Measurements from ENCODE around the gene FABP3. TPM values are rescaled to one million over a fixed set of nuclear protein-coding genes. Genes with fewer than 3 reads are reported as not detected.

Gene FABP3
- 0.68 TPM in 1 of 2 replicates, not detected in the other for total RNA-seq (2014; rRNA removed; shearing (Covaris generic))

DNA sequence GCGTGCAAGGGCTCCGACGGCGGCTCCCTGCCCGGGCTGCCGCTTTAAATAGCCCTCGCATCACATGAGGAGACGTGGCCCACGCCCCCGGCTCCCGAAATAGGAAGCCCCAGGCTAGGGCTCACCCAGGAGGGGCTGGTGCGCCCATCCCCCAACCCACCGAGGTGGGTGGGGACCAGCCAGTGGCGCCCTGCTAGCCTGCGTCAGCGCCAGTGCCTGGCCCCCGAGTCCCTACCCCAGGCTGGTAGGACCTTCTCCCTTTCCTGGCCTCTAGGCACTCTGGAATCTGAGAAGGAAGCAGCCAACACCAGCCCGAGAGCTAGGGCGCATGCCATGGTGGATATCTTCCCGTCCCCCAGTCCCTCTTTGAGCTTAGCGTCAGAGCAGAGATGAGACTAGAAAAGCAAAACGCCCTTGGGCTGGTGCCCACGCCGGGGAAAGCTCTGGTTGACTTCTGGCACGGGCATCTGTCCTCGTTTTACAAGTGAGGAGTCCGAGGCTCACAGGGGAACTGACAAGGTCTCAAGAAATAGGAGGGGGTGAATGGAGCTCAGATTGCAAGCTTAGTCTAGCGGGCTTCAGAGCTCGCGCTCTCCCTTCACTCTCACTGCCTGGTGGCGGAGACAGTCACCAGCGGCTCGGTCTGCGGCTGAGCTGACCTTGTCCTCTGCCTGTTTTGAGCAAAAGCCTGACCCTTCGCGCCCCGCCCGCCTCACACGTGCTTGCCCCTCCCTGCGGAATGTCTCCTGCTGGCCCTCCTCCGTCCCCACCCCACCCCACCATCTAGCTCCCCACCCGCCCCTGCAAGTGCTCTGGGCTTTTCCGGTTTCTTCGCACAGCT, at the start of gene FABP3:
FABP3 (minus strand) TSS at position 21 of the 841 bp plus-strand sequence. CDS start 62 bp downstream, outside the sequence.

DNA sequence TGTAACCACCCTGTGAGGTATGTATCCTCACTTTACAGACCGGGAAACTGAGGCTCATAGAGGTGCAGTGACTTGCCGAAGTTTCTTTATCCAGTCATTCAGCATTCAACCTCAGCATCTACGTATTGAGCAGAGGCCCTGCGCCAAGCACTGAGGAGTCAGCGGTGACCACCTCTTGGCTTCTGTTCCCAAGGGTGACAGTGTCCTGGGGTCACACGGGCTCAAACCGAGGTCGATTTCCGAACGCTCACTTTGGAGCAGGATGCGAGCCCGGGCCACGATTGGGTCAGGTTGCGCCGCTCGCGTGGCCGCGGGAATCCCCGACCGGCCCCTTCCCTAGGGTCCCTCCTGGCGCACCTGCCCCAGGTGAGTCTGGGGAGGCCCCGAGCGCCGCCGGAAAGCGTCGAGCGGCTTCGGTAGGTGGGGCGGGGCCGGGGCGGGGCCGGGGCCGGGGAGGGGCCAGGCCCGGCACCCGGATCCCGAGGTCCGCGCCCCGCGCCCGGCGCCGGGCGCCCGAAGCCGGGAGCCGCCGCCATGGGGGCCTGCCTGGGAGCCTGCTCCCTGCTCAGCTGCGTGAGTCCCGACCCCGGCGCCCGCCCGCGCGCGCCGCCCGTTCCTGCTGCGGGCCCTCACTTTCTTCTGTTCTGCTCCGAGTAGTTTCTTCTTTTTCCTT, 40.0 kb upstream of the FABP3 start, which contains the start of gene SERINC2:
SERINC2 (plus strand) TSS at position 482 of the 673 bp plus-strand sequence; CDS start at position 535, 53 bp downstream.

Other genes starting within 250 kb of the FABP3 start
- gene NKAIN1, start 133.2 kb downstream of the FABP3 start, total RNA-seq (2014; rRNA removed; shearing (Covaris generic)), result 0.50 and 1.4 TPM in 2 replicates
- gene SNRNP40, start 76.3 kb downstream of the FABP3 start, total RNA-seq (2014; rRNA removed; shearing (Covaris generic)), result 165 and 184 TPM in 2 replicates
- gene ZCCHC17, start 76.0 kb downstream of the FABP3 start, total RNA-seq (2014; rRNA removed; shearing (Covaris generic)), result 56.1 and 58.2 TPM in 2 replicates
- 20.3 and 22.6 TPM in 2 replicates for gene SERINC2, start 40.1 kb upstream of the FABP3 start, total RNA-seq (2014; rRNA removed; shearing (Covaris generic))
- gene TINAGL1, start 203.4 kb upstream of the FABP3 start, total RNA-seq (2014; rRNA removed; shearing (Covaris generic)), result 421 and 533 TPM in 2 replicates
- not detected in 2 replicates for gene HCRTR1, start 244.6 kb upstream of the FABP3 start, total RNA-seq (2014; rRNA removed; shearing (Covaris generic))

Data from A375 (cell line).